ENCODE measurements around the gene TMED7.

TMED7 gene

DNA sequence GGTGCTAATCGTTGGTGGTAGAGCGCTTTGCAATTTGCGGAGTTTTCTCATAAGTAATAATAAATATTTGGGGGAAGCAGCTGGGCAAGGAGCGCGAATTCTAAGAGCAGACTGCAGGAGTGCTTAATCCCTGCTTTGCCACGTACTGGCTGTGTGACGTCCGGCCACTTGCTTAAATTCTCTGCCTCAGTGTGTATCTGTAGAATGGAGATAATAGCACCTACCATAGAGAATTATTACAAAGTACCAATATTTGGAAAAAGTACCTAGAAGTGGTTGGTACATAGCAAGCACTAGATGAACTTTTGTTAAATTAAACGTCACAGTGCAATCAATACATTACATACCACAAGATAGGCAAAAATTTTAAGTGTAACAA, 598 bp upstream of the TMED7 start:
- no peak for DNase-seq

DNA sequence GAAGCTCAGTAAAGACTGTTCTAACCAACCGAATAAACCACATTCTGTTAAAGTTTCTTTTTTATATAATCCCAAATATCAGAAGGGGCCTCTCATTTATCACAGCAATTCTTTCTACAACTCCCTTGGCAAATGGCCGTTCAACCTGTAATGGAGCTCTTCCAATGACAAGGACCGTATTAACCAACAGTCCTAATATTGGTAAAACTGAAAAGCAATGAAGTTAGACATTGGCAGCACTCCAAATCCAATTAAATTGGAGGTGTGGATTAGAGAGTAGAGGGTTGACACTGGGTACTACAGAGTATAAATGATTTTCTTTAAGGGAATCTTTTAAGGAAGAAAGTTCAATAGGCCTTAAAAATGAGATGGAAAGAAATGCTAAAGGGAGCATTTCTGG, 842 bp downstream of the TMED7 start:
- DNase-seq: no peak

DNA sequence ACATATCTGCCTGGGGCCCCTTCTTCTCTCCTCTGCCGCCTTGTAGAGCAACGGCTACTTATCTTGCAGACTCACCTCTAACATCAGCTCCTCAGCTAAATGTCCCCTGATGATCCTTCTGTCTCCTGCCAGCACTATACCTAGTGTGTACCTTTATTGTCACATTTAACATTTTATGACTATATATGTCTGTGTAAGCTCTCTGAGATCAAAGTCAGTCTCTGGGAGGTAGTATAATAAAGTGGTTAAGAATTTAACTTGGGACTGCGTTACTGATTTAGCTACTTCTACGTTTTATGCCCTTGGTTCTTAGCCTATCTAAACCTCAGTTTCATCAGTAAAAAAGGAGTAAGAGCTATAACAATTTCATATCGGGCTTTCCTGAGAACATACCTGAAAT, 2.2 kb downstream of the TMED7 start:
- DNase-seq: no peak

DNA sequence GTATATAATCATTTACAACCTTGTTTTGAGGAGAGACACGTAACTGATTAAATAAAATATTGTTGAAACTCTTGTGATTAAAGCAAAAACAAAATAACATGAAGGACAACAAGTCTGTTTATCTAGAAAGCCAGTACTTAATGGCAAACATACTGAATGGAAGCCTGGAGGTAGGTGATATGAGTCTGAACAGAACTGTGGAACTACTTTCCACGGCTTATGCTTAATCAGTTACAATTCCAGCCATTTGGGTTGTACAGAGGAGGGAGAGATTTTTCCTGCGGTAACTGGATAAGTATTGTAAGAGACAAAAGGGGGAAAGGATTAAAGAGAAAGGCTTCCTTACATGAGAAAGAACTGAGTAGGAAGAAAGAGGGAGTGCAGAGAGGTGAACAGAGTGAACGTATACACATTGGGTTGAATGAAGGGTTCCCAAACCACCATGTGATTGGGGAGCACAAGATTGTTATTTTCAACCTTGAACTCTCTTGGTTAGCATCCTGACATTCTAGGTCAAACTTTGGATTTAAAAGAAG, 4.4 kb downstream of the TMED7 start:
- DNase-seq: no peak

DNA sequence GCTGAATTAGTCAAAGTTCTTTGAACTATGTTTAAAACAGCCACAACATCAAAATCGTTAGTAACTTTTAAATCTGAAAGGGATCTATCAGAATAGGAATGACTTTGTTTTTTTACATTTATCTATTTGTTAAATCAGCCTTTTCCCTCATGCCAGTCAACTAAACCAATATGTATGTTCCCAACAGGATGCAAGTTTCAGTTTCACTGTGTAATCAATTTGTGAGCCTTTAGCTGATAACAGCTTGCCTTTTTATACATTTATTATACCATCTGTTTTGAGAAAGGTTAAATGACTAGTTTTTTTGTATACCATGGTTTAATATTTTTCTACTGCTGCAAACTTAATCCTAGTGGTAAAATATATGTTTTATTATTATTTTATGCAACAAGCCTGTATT, 8.9 kb downstream of the TMED7 start:
- no peak for DNase-seq

DNA sequence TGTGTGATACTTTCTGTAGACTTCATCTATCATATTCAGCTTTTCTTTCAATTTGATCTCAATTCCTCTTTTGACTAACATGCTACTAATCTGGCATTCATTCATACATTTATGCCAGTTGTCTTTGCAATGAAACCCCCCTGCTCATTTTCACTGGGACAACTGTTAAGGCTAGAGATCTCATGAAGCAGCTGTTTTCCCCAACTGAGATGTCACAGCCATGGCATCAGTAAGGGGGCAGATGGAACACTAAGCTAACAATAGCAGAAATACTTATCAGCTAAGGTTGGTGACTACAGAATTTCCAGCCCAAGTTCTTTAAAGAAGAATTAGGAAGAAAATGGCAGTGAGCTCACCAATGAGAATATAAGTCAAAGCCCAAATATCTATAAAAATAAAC, 9.4 kb downstream of the TMED7 start:
- DNase-seq: no peak

DNA sequence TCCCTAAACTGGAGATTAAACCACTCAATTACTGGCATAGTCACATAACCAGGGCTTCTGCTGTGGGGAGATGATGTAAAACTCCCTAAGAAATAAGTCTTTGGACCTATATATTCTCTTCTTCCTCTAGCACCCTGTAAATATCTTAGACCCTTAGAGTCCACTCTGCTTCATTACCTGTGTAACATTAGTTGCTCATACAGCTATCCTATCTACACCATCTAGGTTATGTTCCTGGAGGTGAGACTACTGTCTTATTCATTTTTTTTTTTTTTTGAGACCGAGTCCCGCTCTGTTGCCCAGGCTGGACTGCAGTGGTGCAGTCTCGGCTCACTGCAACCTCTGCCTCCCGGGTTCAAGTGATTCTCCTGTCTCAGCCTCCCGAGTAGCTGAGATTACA, 14.0 kb downstream of the TMED7 start:
- DNase-seq: no peak

DNA sequence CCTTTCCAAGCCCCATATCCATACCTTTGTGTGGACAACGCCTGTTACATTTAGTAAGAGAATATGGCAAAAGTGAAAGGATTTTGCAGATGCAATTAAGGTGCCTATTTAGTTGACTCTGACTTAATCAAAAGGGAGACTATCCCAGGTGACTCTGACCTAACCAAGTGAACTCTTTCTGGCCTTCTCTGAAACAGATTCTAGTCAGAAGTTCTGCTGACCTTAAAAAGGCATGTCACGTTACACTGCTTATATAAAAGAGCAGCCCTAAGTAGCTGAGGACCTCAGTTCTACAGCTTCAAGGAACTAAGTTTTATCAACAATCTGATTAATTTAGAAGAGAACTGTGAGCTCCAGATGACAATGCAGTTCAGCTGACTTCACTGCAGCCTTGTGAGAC, 17.9 kb downstream of the TMED7 start:
- no peak for DNase-seq

DNA sequence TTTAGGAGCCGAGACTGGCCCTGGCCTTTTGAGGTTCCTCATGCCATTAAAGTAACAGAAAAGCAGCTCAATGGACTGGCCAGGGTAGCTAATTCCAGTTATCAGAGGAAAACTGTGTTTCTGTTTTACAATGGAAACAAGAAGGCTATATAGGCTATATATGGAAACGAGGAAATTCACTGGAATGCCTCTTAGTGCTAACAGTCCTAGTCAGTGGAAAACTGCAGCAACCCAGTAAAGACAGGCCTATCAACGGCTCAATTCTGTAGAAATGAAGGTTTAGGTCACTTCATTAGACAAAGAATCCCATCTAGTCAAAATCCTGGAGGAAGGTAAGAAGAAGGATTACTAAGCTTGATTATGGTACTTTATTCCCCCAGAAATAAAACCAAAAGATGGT, 20.4 kb downstream of the TMED7 start:
- DNase-seq: no peak

DNA sequence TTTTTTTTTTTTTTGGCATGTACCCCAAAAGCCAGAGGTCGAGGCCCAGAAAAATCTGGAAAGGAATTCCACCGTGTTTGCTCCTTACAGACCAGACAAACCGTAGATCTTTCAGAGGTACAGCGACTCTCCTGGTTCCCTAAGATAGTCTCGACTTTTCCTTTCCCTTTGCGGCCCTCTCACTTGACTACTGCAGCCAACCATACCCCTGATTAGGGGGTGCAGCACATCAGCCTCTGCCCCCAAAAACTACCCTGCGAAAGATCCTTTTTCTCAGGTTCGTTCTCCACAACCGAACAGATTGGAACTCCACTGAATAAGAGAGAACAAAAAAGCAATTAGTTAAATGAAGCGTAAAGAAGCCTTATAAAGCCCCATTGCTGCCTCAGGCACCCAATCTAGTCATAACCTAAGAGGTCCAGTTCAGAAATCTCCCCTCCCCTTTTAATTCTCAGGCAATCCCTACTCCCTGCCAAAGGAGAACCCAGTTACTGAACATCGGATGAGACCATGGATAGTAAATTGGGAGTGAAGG, 23.2 kb downstream of the TMED7 start:
- DNase-seq: peak in 1 of 2 experiments; percentile 17

DNA sequence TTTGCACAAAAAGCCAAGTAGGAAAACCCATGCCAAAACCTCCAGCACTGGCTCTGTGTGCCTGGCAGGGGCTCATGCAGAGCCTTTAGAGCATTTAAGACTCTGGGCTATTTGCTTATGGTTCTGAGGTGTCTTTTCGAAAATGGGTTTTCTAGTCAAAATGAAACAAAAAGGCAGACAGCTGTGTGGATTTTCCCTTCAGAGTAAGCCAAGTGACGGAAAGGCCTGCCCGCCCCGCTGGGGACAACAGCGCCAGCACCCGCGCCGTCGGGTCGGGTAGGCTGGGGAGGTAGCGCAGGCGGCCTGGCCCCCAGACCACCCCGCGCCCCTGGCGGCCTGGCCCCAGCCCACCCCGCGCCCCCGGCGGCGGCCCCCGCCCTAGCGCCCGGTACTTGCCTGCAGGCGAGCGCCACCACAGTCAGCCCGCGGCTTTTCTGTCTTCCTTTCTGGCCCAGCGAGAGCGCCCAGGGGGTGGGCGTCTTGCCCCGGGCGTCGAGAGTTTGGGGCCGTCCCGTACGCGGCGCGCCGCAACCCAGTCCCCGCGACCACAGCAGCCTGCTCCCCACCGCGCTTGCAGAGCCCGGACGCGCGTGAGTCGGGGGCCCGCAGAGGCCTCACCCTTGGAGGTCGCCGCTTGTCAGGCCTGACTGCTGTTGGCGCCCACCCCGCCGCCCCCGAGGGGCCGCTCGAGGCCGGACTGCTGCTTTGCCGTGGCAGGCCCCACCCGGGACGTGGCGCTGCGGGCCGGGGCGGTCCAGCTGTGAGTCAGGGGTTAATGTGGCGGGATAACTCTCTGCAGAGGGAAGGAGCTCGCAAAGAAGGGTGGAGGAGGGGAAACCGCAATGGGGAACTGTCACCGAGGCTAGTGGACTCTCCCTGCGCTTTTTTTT, 23.9 kb downstream of the TMED7 start, which contains the start of gene TICAM2:
TSS of gene TICAM2 (minus strand) at position 779 of the 890 bp plus-strand sequence. CDS start 21,223 bp downstream, outside the sequence.
- DNase-seq: peak; percentile 32 to 70

DNA sequence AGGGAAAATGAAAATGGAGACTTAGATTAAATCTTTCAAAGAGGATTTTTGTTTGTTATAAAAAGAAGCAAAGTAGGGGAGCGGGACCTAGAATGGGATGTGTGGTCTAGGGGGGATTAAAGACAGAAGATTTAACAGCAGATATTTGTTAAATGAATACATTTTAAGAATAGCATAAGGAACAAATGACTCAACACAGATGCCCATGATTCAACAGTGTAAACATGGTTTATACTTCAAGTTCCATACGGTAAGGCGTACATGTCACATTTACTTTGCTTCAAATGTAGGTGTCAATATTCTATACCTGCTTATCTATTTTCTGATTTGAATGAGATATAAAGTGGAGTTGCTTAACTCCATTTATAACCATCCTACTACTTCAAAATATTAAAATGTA, 25.1 kb downstream of the TMED7 start:
- DNase-seq: no peak

DNA sequence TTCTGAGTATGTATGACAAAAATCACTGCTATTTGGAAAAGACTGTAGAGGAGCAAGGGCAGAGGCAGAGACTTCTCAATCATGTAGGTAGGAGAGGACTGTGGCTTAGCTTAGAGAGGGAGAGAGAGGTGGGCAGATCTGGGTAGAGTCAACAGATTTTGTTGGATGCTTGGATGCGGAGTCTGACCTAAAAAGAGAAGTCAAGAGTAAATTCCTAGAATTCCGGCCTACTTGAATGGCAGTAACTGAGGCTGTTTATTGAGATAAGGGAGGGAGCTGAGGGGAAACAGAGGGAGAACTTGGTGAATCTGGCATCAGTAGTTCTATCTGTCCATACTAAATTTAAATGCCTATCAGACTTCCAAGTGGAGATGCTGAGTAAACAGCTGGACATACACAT, 25.9 kb downstream of the TMED7 start:
- DNase-seq: no peak

DNA sequence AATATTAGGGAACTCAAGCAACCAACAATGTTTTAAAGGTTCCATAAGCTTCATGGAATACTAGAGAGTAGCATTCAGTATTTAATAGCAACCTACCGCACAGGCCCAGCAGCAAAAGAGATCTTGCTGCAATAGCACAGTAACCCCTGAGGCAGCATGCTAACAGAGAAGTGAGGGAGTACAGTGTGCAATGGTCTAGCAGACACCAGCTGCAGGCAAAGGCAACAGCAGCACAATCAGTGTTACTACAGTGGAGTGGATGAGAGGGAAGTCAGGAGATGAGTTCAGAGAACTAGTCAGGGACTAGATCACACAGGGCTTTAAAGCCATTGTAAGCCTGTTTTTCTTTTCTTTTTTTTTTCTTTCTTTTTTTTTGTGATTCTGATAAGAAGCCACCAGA, 26.3 kb downstream of the TMED7 start:
- peak; percentile 6 to 20 for DNase-seq

DNA sequence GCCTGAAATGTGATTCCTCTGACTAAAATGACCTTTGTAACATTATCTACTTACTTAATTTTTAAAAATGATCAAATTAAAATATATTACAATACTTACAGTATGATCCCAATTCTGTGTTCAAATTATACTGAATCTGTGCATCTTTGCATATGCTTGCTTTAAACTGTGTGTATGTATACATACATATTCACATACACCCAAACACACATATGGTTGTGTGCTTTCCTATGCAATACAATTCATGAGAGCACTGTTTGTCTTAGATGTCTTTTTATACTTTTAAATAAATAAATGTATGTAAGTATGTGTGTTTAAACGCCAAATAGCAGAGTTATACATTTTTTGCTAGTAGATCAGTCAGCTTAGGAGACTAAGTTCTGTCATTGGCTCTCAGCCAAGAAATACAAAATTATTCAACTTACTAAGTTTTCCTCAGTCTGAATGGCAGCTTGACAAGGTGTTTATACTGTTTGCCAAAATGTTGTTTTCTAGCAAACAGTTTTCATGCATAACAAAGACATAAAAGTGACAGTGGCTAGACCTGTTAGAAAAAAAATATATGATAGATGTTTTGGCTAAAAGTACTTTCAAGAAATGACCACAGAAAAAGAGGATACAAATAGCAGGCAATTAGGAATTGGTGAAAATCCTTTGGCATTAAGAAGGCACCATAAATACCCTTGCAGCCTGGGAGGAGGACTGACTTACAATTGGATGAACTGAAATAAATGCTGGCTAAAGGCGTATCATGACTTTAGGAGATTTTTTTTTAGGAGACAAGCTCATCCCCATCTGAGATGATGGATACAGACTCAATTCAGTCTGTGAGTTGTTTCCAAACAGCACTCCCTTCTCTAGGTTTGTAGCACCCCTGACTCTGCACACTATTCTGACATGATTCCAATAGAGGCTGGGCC, 31.4 kb downstream of the TMED7 start:
- DNase-seq: no peak

DNA sequence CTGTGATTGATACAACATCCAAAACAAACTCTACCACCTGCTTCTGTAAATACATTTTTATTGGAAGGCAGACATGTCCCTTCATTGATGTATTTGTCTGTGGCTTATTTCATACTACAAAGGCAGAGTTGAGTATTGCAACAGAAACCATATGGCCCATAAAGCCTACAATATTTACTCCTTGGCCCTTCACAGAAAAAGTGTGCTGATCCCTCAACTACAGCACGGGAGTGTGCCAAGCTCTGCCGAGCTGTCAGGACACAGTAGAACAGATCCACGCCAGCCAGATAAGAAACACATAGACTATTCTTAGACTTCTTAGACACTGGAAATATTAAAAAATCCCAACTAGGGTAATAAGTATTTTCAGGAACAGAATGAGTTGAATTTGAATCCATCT, 36.8 kb downstream of the TMED7 start:
- DNase-seq: no peak

DNA sequence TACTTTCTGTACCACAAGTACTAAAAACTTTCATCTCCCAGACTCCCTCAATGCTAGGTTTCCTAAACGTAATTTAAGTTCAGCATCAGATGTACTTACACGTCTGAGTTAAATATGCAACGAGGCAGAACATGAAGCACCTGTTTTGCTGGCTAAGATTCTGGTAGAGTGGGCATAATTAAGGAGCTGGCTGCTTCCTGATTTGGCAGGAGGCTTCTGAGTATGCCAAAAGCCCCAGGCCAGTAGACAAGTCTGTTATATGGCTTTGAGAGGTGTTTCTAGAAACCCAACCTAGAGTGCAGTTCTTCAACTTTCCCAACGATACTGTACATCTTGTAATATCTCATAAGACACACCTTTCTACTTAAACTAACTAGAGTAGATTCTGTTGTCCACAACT, 37.2 kb downstream of the TMED7 start:
- no peak for DNase-seq

DNA sequence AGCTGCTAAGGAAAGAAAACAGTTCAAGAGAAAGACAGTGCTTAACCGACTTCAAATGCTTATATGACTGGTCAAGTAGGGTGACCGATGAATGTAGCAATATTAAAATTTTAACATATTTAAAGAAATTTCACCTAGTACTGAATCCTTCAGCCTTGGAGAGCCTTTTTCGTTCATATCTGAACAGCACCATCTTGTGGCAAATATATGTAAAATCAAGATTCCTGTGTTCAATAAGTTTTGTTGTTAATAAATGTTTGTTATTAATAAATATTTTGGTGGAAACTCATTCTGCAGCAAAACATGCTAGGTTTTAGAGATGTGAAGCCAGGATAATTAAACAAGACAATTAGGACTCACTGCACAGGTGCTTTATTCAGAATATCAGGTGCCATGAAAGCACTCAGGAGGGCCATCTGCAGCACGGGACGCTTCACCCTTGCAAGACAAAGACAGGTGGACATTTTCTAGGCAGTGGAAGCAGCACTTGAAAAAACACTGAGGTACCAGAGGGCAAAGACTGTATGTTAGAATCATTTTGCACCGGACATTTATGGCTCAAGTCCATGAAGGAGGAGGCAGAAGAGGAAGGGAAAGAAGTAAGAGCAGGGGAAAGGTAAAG, 39.2 kb downstream of the TMED7 start:
- peak in 1 of 2 experiments; percentile 22 for DNase-seq

DNA sequence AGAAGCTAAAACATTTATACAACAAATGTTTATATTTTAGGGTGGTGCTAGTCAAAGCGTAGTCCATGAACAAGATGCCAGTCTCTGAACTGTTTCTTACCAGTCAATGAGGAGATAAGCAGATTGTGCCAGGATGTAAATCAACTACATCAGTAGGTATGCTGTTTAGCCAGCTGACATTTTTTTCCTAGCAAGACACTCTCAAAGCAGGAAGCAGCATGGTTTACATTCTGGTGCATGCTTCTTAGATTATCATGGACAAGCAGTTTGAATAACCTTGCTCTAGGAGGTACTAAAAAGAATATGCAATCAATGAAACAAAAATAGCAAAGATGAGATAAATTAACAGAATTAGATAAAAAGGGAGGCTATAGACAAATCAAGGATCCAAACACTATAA, 40.6 kb downstream of the TMED7 start:
- DNase-seq: no peak

DNA sequence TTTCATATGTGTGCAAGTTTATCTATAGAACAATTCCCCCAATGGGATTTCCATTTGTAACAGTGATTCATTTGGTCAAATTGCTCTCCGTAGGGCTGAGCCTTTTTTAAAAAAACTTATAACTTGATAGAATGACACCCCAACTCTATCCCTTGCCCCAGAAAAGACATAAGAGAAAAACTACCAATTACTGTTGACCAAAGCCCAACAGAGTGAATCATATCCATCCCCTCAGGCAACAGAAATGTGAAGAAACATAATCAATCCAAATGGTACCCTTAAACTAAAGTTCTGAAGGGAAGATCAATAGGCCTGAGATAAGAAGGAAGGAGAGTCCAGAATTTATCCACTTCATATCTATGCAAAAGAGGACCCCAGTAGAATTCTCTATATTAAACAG, 41.3 kb downstream of the TMED7 start:
- no peak for DNase-seq

DNA sequence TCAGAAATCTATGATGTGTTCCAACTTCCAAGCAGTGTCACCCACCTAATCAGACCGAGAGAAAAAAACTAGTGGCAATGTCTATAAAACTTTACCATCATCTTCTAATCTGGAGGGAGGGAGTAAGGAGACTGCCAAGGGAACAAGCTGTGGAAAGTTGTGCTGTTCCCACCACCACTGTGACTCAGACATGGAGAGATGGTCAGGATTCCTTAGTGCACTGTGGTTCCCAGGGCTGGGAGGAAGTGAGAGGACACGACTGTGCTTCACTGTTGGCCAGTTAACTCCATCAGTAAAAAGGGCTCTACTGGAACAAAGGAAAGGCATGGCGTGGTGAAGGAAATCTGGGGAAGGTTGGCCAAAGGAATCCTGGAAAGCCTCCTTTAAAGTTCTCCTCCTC, 42.4 kb downstream of the TMED7 start:
- no peak for DNase-seq

DNA sequence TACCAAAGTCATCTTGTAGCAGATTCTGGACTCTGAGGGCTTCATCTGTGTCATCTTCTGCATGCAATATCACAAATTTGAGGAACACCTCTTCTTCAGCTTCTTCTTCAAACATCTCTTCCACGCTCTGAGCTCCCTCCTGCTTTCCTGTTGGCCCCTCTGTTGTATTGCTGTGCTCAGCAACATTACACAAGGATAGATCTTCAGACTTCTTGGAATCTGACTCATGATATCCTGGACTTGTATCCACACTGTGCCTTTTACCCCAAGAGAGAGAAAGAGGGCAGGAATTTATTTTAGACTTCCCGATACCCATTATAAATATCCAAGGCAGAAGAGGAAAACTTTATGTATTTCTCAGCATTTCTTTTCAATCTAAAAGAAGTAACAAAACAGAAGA, 44.9 kb downstream of the TMED7 start:
- no peak for DNase-seq

DNA sequence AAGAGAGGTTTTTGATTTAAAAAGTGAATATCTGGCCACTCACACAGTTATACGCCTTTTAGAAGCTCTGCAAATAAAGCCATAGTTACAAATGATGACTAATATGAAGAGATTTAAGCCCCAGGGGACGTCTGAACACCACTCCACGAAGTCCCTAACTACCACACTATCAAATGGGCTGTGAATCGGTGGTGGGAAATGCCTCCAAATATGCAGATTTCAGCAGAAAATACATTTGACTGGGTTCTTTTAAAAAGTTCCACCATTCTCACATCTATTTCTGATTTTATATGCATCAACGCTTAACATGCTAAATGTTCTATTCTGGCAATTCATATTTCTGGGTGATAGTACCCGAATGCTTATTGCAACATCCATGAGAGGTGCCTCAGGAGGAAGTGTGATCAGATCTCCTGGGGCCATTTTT, 46.1 kb downstream of the TMED7 start:
- DNase-seq: no peak
